HCEC 1CT (cell line): Measurements from ENCODE around the gene JAG2.

Experiments
- DNase-seq: peaks from one replicate; pipeline ENCODE4 v3.0.0-alpha.2; 2017

The JAG2 gene

DNA sequence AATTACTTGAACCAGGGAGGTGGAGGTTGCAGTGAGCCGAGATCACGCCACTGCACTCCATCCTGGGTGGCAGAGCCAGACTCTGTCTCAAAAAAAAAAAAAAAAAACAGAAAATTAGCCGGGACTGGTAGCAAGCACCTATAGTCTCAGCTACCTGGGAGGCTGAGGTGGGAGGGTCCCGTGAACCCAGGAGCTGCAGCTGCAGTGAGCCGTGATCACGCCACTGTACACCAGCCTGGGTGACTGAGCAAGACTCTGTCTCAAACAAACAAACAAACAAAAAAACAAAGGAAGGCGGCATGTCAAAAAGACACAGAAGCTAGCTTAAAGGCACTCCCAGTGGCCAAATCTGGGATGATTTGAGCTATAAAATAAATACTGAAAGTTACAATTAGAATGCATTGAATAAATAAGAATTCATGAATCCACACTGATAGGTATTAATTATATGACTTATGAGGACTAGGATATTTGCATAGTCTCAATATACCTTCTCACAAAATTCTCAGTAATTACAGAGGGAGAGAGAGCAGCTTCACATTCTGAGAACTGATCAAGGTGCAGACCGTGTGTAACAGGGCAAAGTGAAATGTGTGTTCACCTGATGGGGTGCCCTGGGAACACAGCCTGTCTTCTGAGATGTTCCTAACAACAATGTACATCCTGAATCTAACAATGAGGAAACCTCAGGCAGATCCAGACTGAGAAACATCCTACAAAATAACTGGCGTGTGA is 60.6 kb downstream of the JAG2 start:
- no peak for DNase-seq

DNA sequence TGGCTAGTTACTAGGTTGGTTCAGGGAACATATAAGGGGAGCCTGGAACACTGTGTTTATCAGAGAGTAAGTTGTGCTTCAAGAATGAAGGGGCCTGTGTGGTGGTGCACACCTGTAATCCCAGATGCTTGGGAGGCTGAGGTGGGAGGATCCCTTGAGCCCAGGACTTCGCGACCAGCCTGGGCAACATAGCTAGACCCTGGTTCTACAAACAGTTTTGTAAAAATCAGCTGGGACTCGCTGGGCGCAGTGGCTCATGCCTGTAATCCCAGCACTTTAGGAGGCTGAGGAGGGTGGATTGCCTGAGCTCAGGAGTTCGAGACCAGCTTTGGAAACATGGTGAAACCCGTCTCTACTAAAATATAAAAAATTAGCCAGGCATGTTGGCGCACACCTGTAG is 61.2 kb downstream of the JAG2 start:
- no peak for DNase-seq

DNA sequence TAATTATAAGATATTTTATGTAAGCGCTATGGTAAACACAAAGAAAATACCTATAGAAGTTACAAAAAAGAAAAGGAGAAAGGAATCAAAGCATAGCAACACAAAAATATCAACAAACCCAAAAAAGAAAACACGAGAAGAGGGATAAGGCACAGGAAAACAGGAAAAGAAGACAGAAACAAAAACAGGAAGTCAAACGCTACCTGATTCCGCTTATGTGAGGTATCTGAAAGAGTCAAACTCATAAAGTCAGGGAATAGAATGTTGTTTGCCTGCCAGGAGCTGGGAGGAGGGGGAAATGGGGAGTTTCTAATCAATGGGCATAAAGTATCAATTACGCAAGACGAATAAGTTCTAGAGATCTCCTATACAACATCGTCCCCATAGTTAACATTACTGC is 63.4 kb downstream of the JAG2 start:
- DNase-seq, result no peak

DNA sequence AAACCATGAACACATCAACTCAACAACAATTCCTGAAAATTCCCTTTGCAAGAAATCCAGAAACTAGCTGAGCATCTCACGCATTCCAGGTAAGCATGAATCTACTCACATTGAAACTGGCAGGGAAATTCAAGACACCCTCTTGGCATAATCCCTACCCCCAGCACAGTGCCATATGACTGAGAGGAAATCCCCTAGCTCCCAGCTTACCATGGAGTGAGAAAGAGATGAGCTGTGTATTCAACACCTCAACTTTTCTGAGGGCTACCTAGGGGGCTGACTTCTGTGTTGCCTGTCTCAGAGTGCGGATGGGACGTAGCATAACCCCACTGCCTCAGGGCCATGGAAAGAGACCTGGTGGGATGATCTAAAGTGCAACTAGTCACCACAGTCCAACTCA is 65.7 kb downstream of the JAG2 start:
- no peak for DNase-seq

DNA sequence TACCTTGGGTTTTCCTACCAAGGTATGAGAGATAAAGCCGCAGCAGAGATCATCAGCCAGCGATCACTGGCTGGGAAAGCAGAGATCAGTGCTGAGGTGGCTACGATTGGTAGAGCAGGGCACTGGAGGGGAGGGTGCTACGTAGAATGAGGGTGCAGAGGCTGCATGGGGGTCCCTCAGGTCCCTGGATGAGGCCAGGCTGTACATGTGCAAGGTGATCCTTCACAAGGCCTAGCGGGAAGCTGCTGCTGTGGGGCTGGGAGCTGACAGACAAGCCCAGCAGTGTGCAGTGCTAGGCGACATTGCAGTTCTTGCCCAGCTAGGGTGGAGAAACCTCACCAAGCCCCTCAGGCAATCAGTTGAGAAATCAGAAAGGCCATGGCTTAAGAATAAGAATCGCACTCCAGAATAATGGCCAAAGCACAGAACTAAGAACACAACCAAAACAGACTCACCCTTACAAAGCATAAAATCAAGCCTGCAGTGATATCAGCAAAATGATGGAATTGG is 66.2 kb downstream of the JAG2 start:
- no peak for DNase-seq

DNA sequence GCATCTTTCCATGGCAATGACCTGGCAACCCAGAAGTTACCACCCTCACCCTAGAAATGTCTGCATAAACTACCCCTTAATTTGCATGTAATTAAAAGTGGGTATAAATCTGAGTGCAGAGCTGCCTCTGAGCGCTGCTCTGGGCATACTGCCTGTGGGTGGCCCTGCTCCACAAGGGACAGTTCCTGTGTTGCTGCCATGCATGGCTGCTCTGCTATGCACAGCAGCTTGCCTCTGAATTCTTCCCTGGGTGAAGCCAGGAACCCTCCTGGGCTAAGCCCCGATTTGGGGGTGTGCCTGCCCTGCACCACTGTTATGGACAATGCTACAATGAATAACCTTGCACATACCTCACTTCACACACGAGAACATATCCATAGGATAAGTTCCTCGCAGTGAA is 67.7 kb downstream of the JAG2 start:
- DNase-seq, result no peak

DNA sequence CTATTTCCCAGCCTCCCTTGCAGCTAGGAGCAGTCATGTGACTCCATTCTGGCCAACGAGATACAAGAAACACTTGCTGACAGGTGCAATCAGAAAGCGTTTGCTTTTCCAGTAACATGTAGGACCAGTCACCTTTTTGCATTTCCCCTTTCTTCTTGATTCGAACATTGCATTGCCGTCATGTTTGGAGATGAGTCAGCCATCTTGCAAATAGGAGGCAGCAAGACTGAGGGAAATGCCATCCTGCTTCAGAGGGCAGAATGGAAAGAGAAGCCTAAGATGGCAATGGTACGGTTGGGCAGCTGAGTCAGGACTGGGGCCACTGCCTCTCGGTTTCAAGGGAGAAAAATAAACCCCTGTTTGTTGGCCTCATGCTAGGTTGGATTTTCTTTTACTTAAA is 68.8 kb downstream of the JAG2 start:
- no peak for DNase-seq

DNA sequence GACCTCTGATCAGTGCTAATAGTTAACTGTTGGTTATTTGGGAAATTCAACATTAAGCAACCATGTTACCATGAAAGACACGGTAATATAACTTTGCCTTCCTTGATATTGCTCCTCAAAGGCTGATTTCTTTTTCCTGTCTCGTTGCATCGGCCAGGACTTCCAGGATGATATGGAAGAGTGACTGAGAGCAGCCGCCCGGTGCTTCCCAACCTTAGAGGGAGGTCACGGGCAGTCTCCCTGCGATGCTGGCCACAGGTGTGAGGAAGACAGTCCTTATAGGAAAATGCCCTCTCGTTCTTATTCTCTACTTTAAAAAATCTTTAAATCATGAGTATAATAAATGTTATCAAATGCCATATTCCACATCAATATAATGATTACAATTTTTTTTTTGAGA is 70.3 kb downstream of the JAG2 start:
- no peak for DNase-seq

DNA sequence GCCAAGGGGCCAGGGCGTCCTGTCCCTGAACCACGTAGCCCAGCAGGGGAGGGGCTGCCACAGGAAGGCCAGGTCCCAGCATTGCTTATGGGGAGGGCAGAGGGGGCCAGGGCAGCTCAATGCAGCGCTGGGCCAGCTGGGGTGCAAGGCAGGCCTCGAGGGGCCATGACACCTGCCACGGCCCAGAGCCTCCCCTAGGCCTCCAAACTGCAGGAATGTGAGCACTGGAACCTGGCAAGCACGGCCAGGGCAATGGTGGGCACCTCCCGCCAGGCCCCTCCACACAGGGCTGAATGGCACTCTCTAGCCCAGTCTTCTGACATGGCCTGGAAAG is 70.8 kb downstream of the JAG2 start:
- no peak for DNase-seq

DNA sequence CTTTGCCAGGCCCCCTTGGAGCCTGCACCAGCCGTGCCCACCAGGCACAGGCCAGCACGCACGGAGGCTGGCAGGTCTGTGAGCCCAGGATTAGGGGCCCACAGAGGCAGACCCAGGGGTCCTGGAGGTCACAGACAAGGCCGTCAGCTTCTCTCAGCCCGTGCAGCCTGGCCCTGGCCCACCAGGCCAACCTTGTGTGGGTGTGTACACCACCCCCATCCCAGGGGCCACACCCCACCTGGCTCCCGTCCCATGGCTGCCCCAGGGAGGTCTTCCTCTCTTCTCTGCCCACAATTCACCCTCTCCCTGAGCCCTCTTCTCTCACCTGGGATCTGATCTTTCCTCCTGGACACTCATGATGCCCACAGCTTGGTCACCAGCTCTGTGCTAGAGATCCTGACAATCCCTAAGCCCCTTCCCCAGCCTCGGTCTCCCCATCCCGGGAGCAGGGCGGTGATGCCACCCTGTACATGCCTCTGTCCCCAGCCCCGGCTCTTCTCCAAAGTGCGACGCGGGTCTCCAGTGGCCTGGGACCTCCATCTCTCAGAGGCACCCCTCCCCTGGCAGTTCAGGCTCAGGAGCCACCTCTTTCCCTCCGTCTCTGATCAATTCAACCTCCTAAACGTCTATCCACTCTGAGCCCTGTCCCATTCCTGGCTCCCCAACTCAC is 72.2 kb downstream of the JAG2 start:
- DNase-seq, result no peak

DNA sequence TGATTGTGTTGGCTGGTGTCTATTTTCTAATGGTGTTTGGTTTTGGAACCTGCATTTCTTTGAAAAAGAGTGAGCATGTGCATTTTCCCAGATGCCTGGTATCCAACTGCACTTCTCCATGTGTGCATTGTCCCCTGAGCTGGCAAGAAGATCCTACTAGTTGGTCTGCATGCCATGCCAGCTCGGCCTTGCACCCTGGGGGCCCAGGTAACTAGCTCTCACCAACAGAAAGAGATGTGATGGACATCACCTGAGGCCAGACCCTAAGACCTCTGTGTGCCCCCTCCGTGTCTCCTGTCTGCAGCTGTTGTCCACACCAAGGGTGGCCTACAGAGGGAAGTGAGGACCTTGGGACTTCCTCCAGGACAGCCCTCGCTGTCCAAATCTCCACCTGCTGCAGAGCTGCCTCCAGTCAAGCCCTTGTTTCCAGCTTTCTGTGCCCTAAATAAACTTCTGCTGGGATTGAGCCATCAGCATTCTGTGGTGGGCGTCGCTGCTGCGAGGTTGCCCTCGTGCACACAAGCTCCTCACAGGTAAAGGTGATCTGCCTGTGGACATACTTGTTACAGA is 73.3 kb downstream of the JAG2 start:
- DNase-seq, result no peak

DNA sequence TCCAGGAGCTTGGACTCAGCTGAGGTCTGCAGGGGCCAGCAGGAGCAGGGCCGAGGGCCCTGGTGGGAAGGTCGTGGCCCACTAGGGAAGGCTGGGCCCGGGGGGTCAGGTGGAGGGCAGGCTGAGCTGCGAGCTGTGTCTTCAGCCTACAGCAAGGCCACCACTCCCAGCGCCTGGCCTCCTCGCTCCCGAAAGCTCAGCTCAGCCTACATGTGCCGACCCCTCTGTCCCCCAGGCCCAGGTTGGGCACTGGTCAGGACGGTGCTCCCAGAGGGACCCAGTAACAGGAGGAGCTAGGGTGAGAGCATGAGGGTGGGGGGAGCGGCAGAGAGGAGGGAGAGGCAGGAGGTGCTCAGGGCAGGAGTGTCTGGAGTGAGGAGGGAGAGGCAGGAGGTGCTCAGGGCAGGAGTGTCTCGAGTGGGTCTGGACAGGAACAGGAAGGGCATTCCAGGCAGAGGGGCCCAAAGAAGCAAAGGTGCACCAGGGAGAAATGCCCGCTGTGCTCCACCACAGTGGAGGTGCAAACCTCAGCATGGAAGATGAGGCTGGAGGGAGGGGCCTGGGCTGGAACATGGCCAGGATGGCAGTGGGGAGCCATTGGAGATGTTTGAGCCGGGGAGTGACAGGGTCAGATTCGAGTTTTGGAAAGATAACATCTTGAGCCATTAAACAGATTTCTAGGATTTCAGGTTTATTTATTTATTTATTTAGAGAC is 74.2 kb downstream of the JAG2 start:
- DNase-seq, result no peak

DNA sequence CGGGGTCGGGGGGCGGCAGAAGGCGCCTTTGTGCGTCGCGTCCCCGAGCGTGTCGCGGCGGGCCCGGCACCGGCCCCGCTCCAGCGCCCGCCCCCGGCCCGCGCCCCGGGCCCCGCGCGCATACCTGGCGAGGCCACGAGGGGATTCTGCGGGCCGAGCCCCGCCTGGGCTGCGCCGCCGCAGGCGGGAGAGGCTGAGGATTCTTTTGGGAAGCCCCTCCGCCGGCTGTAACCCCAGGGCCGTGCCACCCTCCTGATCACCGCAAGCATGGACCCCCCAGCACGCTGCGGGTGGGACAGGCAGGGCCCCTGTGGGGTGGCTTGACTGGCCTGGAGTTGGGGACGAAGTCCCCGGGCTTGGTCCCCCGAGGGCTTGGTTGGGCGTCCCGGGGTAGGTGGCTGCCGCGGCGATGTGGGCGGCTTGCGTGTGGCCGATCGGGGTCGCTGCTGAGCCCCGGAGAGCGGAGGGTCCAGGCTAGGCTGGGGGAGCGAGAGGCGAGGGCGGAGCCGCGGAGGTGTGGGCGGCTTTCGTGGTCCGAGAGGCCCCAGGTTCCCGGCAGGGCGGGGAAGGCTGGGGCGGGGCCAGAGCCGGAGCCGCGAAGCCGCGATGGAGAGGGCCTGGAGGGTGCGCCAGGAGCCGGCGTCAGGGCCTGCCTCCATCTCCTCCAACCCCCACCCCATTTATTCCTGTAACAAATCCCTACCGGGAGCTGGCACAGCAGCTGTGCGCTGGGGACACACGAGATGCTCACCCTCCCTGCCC is 75.0 kb downstream of the JAG2 start:
- DNase-seq, result peak; percentile 65

DNA sequence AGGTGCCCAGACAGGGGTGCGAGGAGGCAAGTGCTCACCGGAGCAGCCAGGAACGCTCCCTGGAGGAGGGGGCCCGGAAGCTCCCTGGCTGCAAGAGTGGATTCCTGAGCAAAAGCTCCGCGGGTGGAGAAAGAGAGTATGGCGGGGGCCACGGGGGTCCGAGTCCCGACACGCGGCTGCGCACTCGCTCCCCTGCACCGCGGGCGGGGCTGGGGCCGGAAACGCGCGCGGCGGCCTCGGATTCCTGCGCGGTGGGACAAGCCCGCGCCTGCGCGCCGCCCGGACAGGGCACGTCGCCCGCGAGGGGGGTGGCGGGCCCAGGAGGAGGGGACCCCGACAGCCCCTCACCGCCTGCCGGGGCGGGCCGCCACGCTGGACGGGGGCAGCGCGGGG is 75.5 kb downstream of the JAG2 start:
- peak; percentile 41 for DNase-seq

DNA sequence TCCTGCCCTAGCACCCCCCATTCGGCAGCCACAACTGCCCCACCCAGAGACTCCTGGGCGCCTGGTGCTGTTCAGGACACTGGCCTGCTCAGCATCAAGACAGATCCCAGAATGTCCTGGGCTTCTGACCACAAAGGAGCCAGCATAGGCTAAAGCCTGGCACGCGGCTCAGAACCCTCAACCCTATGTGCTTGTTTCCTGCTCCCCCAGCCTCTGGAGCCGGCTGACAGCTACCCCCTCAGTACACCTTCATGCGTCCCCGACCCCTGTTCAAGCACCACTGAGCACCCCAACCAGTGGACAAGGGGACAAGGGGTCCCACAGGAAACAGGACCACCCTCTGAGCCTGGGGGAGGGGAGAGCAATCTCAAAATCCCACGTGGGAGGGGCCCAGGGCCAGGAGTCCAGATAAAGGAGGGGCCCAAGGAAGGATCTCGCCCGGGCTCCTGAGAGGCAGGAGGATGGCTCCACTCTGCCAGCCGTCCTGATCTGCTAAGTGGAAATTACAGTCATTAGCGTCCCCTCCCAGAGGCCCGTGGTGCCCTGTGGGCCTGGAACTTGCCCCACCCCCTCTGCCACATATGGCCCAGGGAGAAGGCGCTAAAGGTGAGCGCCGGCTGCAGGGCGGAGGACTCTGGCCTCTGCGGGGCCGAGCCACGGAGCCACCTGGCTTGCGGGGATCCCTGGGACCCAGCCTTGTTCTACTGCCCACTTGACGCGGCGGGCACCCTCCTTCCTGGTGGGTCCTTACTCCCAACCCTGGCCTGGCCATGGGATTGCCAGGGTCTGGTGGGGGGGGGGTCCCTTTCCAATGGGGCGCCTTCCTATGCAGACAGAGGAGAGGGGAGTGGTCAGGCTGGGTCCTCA is 76.2 kb downstream of the JAG2 start:
- DNase-seq, result no peak

DNA sequence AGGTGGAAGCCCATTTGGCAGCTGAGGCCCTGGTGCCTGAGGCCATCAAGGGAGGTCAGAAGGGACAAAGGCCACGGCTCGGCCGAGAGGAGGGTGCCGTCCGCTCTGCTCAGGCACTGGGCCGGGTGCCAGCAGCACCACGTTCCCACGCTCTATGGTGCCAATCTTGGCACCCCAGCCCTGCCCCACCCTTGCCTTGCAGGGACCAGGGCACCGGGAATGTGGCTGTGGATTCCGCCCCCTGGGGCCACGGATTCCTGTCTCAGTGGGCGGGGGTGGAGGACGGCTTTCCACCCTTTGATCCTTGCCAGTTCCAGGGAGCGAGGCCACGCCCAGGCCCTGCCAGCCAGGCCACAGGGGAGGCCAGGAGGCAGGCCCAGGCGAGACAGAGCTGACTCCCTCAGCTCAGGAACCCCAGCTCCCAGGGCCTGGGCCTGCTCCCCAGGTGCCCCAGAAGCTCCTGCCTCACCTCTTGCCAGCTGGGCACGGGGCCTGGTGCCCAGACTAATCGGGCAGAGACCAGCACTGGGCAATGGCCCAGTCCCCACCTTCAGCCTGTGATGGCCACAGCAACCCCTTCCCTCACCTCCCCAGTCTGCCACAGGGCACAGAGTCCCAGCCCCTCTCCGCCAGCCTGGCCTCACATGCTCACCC is 76.9 kb downstream of the JAG2 start:
- no peak for DNase-seq

DNA sequence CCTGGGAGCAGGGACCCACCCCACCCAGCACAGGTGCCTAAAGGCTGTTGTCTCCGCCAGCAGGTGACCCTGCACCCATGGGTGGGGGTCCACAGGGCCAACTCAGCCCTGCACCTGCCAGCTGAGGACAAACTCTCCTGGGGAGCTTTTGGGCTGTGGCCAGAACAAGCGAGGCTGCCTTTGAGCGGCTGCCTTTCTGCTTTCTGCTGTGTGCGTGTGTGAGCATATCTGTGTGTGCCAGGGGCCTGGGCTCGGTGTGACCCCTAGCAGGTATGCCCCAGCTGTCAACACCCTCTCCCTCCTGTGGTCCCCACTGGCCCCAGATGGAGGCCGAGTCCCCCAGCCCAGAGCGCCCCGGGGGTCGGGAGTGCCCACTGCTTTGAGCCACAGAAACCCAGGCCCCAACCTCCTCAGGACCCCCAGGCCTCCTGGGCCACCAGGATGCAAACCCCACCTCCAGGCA is 77.5 kb downstream of the JAG2 start:
- no peak for DNase-seq
